ENCODE data around the gene TAX1BP1.

Gene TAX1BP1

DNA sequence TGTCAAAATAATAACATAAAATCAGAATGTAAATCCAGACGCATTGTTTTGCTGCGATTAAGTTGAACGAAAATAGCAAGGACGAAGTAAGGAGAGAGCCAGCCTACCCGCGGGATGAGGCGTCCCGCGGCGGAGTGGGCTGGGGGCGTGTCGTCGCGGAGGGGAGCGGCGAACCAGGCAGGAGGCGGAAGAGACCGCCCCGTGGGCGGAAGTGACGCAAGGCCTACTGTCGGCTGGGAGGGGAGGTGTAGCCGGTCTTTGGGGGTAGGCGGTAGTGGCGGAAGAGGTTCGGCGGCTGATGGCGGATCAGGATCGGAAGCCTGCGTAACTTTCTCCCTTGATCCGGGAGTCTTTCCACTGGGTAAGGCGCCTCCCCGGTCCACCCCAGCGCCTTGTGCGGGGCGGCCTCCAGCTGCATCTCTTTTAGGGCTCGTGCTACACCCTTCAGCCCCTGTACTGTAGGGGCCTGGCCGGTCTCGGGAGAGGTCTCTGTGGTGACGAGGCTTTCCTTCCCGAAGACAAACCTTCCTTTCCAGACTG is at the start of gene TAX1BP1:
TAX1BP1 (plus strand) TSS at position 254 of the 540 bp plus-strand sequence. CDS start 8,363 bp downstream, outside the sequence.
- peak within 1 kb of the TSS; percentile 97 for H3K4me3 ChIP-seq (ENCODE audit: low read depth, low read length)
- peak; percentile 94 for DNase-seq (ENCODE audit: low read depth)
- TF ChIP-seq, protein P1, sequence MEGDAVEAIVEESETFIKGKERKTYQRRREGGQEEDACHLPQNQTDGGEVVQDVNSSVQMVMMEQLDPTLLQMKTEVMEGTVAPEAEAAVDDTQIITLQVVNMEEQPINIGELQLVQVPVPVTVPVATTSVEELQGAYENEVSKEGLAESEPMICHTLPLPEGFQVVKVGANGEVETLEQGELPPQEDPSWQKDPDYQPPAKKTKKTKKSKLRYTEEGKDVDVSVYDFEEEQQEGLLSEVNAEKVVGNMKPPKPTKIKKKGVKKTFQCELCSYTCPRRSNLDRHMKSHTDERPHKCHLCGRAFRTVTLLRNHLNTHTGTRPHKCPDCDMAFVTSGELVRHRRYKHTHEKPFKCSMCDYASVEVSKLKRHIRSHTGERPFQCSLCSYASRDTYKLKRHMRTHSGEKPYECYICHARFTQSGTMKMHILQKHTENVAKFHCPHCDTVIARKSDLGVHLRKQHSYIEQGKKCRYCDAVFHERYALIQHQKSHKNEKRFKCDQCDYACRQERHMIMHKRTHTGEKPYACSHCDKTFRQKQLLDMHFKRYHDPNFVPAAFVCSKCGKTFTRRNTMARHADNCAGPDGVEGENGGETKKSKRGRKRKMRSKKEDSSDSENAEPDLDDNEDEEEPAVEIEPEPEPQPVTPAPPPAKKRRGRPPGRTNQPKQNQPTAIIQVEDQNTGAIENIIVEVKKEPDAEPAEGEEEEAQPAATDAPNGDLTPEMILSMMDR (IDR thresholded peaks at IDR 0.05; ENCODE audit: insufficient read depth, low read depth, low read length, missing control alignments): no peak

DNA sequence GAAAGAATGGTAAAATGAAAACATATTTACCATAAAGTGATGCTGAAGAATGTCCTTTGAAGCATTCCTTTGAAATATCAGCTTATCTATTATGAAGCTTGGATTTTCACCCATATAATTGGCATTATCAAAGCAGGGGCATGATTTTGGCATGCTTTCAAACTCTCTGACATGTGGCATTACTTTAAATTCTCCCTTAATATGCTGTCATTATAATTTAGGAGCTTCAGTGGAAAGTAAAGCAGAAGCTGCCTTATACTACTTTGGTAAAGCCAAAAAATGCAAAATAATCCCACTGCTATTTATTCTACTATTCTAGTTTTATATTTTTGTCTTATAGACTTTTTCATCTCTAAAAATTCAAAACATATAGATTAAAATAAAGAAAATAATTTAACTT is 49.3 kb upstream of the TAX1BP1 start:
- TF ChIP-seq, protein P1 (IDR thresholded peaks at IDR 0.05; ENCODE audit: insufficient read depth, low read depth, low read length, missing control alignments): no peak
- no peak for DNase-seq (ENCODE audit: low read depth)
- H3K4me3 ChIP-seq (ENCODE audit: low read depth, low read length): no peak overlapping the region

DNA sequence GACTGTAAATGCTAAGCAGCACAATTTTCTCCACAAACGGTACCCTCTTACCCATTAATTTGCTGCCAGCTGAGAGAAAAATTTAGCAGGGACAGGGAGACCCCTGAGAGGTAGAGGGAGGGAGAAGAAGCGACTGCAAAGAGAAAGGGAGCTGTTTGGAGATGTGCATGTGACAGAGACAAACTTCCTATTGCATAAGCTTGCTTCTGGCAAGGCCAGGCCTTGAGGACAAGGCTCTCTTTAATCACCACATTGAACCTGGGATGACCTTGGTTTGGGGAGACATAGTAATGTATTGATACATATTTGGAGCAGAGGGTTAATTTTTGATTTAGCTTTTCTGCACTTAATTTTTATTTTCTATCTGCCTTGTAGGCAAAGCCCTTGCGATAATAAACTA is 46.2 kb upstream of the TAX1BP1 start:
- H3K4me3 ChIP-seq (ENCODE audit: low read depth, low read length): no peak overlapping the region
- no peak for DNase-seq (ENCODE audit: low read depth)
- TF ChIP-seq, protein P1 (IDR thresholded peaks at IDR 0.05; ENCODE audit: insufficient read depth, low read depth, low read length, missing control alignments): no peak

DNA sequence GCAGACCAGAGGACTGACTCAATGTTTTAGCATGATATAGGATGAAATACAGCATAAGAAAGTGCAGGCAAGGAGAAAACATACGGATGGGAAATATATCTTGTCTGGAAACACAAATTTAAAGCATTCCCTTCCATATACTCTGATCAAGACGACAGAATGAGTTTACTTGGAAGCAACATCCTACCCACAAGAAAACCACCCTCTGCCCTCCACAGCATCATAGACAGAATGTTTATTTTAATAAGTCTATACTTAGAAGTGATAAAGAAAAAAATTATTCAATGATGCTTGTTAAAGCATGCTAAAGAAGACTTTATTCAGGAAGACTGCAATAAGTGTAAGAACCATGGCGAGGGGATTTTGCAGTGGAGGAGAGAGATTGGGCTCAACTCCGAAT is 44.9 kb upstream of the TAX1BP1 start:
- TF ChIP-seq, protein P1 (IDR thresholded peaks at IDR 0.05; ENCODE audit: insufficient read depth, low read depth, low read length, missing control alignments): no peak
- no peak overlapping the region for H3K4me3 ChIP-seq (ENCODE audit: low read depth, low read length)
- DNase-seq (ENCODE audit: low read depth): no peak

DNA sequence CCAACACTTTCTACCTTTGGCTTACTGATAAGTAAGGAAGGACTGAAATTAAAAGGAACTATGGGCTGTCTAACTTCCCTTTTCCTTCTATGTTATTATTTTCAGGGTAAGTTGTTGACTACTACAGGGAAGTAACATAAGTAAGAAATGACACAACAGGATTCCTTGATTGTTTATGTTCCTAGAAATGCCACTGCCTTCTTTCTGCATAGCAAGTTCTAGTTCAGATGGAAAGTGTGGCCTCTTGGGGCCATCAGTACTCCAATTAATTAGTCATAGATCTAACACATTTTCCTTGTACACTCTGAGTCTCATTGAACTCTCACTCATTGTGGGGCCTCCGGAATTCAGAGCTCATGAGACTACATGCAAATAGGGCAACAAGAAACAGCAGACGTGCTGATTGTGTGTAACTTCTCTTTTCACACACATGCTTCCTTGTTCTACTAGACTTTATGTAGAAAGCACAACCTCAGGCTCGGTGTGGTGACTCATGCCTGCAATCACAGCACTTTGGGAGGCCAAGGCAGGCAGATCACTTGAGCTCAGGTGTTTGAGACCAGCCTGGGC is 42.0 kb upstream of the TAX1BP1 start:
- H3K4me3 ChIP-seq (ENCODE audit: low read depth, low read length): no peak overlapping the region
- TF ChIP-seq, protein P1 (IDR thresholded peaks at IDR 0.05; ENCODE audit: insufficient read depth, low read depth, low read length, missing control alignments): no peak
- peak; percentile 52 for DNase-seq (ENCODE audit: low read depth)

GRCh38 chr7:27699751-27700150 is 40.2 kb upstream of the TAX1BP1 start:
- TF ChIP-seq, protein P1 (IDR thresholded peaks at IDR 0.05; ENCODE audit: insufficient read depth, low read depth, low read length, missing control alignments): no peak
- DNase-seq (ENCODE audit: low read depth): no peak
- no peak overlapping the region for H3K4me3 ChIP-seq (ENCODE audit: low read depth, low read length)

DNA sequence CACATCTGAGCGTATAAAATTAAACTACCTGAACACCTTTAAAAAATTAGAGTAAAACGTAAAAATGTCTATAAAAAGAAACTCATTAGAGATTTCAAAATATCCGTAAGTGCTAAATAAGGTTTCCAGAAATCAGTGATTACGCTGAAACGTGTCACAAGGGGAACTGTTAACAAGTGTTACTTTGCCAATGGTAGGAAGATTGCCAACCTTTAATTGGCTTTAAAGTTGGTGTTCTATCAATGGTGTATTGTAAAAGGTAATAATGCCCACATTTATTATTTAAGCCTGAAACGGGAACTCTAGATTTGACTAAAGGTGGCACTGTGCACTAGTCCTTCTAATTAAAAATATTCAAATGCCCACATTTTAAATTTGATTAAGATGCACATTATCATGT is 39.5 kb upstream of the TAX1BP1 start:
- DNase-seq (ENCODE audit: low read depth): no peak
- no peak overlapping the region for H3K4me3 ChIP-seq (ENCODE audit: low read depth, low read length)
- TF ChIP-seq, protein P1 (IDR thresholded peaks at IDR 0.05; ENCODE audit: insufficient read depth, low read depth, low read length, missing control alignments): no peak
